ENCODE measurements around the gene UBL3. TPM values are rescaled to one million over a fixed set of nuclear protein-coding genes. Genes with fewer than 3 reads are reported as not detected.

The UBL3 gene
- total RNA-seq, 1 experiment from 2014 or later = 24.4 TPM

GRCh38 chr13:29882076-29882475 is 31.7 kb upstream of the UBL3 start:
- H3K4me1 ChIP-seq (replicated peaks; ENCODE audit: insufficient read depth) = peaks cover 7% of the 10 kb centered on the region; the same call in 1 of the 2 replicates
- intact Hi-C loops (cut with micrococcal nuclease; ENCODE audit: unreplicated experiment) = no loop called here

DNA sequence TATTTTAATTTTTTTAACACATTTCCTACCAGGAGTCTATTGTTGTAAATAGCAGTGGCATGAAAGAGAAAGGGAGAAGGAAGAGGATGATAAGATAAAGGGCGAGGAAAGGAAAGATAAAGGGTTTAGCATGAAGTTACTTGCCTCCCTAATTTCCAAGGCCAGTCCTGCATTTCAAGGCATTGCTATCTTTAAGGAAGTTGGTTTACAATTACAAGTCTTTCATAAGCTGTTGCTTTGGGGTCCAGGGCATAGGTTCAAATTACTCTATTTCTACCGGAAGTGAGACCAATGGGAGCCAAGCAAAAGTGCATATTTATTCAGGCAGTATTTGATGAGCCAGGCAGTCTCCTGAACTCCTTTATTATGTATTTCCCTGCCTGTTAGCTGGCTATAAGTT is 27.7 kb upstream of the UBL3 start:
- BruUV-seq (replicated peaks) = no TSS peak
- Histone ChIP-seq H3K4me1 (replicated peaks; ENCODE audit: insufficient read depth) (peaks cover 20% of the 10 kb centered on the region), H3K9me2 (ENCODE audit: insufficient read depth) (no peaks in the 10 kb centered on the region), H4K20me1 (ENCODE audit: insufficient read depth) (no peaks in the 10 kb centered on the region), H2AFZ (no peak overlapping the region), H3K27me3 (ENCODE audit: insufficient read depth, low read depth) (no peaks in the 10 kb centered on the region), H3K36me3 (ENCODE audit: low read depth) (no peaks in the 10 kb centered on the region), H3K4me2 (no peak overlapping the region; the same call in 1 of the 2 replicates), H3K9me3 (ENCODE audit: insufficient read depth, low read depth) (no peaks in the 10 kb centered on the region), H3F3A (ENCODE audit: insufficient read depth, low read depth) (0 out of 2 replicates have a peak, but pooled peaks cover 3% of the 10 kb centered on the region), H3K27ac (no peak overlapping the region), H3K79me2 (ENCODE audit: low read depth) (no peaks in the 10 kb centered on the region), H3K4me3 (no peak overlapping the region)
- no peak for DNase-seq
- ChIA-PET POLR2A (ENCODE audit: unreplicated experiment) (interaction anchor here (0.6 kb wide), 1 partner anchor 46 kb away, joined by 3 read pairs; no protein-coding TSS in a partner anchor), CTCF (no interaction called here)
- intact Hi-C loops (cut with micrococcal nuclease; ENCODE audit: unreplicated experiment) = no loop called here
- no peak for TF ChIP-seq EZH2 (IDR thresholded peaks at IDR 0.05; ENCODE audit: low read depth)
- TF ChIP-seq CTCF (conservative IDR thresholded peaks at IDR 0.05) = no peak

More at GRCh38 chr13:29882076-29882475, 31.7 kb upstream of the UBL3 start:
- DNase-seq = no peak
- ChIA-PET POLR2A (ENCODE audit: unreplicated experiment) (interaction anchor here (0.6 kb wide), 1 partner anchor 15 kb away, joined by 4 read pairs; no protein-coding TSS in a partner anchor), CTCF (no interaction called here)
- no peaks in the 10 kb centered on the region for H3K27me3 ChIP-seq (ENCODE audit: insufficient read depth, low read depth)
- H3K9me2 ChIP-seq (ENCODE audit: insufficient read depth) = no peaks in the 10 kb centered on the region
- H3K4me3 ChIP-seq = no peak overlapping the region
- H4K20me1 ChIP-seq (ENCODE audit: insufficient read depth) = no peaks in the 10 kb centered on the region
- H3K79me2 ChIP-seq (ENCODE audit: low read depth) = no peaks in the 10 kb centered on the region
- no peak overlapping the region for H3K4me2 ChIP-seq
- no peak overlapping the region for H3K27ac ChIP-seq
- H3K36me3 ChIP-seq (ENCODE audit: low read depth) = no peaks in the 10 kb centered on the region
- H3F3A ChIP-seq (ENCODE audit: insufficient read depth, low read depth) = no peaks in the 10 kb centered on the region
- no peaks in the 10 kb centered on the region for H3K9me3 ChIP-seq (ENCODE audit: insufficient read depth, low read depth)
- TF ChIP-seq EZH2 (IDR thresholded peaks at IDR 0.05; ENCODE audit: low read depth) (no peak), CTCF (conservative IDR thresholded peaks at IDR 0.05) (no peak)
- H2AFZ ChIP-seq = no peak overlapping the region
- no TSS peak for BruUV-seq (replicated peaks)

- CTCF ChIA-PET = no interaction called here
These were observed 27.1 kb upstream of the UBL3 start for GRCh38 chr13:29877456-29878078.

More at GRCh38 chr13:29877456-29878078, 27.1 kb upstream of the UBL3 start:
- H4K20me1 ChIP-seq (ENCODE audit: insufficient read depth) = no peaks in the 10 kb centered on the region
- H3K9me2 ChIP-seq (ENCODE audit: insufficient read depth) = no peaks in the 10 kb centered on the region
- no peak overlapping the region for H3K27ac ChIP-seq
- H2AFZ ChIP-seq = no peak overlapping the region
- H3K36me3 ChIP-seq (ENCODE audit: low read depth) = no peaks in the 10 kb centered on the region
- no peak overlapping the region for H3K4me3 ChIP-seq
- H3K9me3 ChIP-seq (ENCODE audit: insufficient read depth, low read depth) = no peaks in the 10 kb centered on the region
- H3F3A ChIP-seq (ENCODE audit: insufficient read depth, low read depth) = 0 out of 2 replicates have a peak, but pooled peaks cover 3% of the 10 kb centered on the region
- POLR2A ChIA-PET (ENCODE audit: unreplicated experiment) = interaction anchor here (0.6 kb wide), 1 partner anchor 46 kb away, joined by 3 read pairs; no protein-coding TSS in a partner anchor
- no peaks in the 10 kb centered on the region for H3K79me2 ChIP-seq (ENCODE audit: low read depth)
- BruUV-seq (replicated peaks) = no TSS peak
- H3K4me2 ChIP-seq = no peak overlapping the region
- TF ChIP-seq CTCF (conservative IDR thresholded peaks at IDR 0.05) (no peak), EZH2 (IDR thresholded peaks at IDR 0.05; ENCODE audit: low read depth) (no peak)
- peaks cover 20% of the 10 kb centered on the region for H3K4me1 ChIP-seq (replicated peaks; ENCODE audit: insufficient read depth)
- H3K27me3 ChIP-seq (ENCODE audit: insufficient read depth, low read depth) = no peaks in the 10 kb centered on the region
- intact Hi-C loops (cut with micrococcal nuclease; ENCODE audit: unreplicated experiment) = no loop called here
- DNase-seq = no peak

Measured in PC-9 (cell line).